Thyroid gland (tissue), 4 donors: ENCODE measurements around the gene TRIM72. TPM values are rescaled to one million over a fixed set of nuclear protein-coding genes. Genes with fewer than 3 reads are reported as not detected.
"Not testable (repeated sequence)": the region's sequence is repeated elsewhere in the genome, so short reads cannot be mapped to it uniquely, and the experiment has no call there.

Experiments used
- DNase-seq, 2 donors: peaks; one replicate each; pipeline ENCODE4 v3.0.0-alpha.2; 2019
- H3K27ac ChIP-seq, 3 donors: fragments of 200-600 bp; sonication (generic); 1 replicate in 2 of 3; 2 replicates in 1 of 3; pipeline ENCODE4 v1.5.1; 2016 to 2019; ENCODE audit warnings: mild to moderate bottlenecking in 1 of 3, moderate library complexity in 1 of 3
- H3K27me3 ChIP-seq: fragments of 200-600 bp; sonication (generic); one replicate; pipeline ENCODE4 v1.5.1; 2019
- H3K36me3 ChIP-seq, 2 donors: fragments of 200-600 bp; sonication (generic); one replicate each; pipeline ENCODE4 v1.5.1; 2016 to 2019
- H3K4me1 ChIP-seq, 2 donors: fragments of 200-600 bp; sonication (generic); one replicate each; pipeline ENCODE4 v1.5.1; 2017 to 2019
- H3K4me3 ChIP-seq, 3 donors: fragments of 200-600 bp; sonication (generic); replicated peaks in 1 of 3; 1 replicate in 2 of 3; 2 replicates in 1 of 3; pipeline ENCODE4 v1.5.1; 2016; ENCODE audit warnings: mild to moderate bottlenecking in 1 of 3
- H3K9me3 ChIP-seq: fragments of 200-600 bp; sonication (generic); one replicate; pipeline ENCODE4 v1.5.1; 2017
- POLR2A ChIP-seq, 2 donors: fragments of 450-650 bp; IDR thresholded peaks; one replicate each; pipeline ENCODE4 v1.6.1; 2017; ENCODE audit warnings: antibody characterized with exemption in 2 of 2, mild to moderate bottlenecking in 2 of 2, moderate library complexity in 1 of 2
- WGBS, 2 donors: methylation state at CpG; one replicate each; pipeline ENCODE4 v1.1.5; 2017; 5-methylcytosine and 5-hydroxymethylcytosine counted together
- intact Hi-C: fragments of 100-400 bp; cut with DNase I; formaldehyde crosslinking; loops from one replicate; pipeline ENCODE4 v1.15.1; 2023
- total RNA-seq, 4 donors: library from RNA; depleted of rRNA; stranded (reverse); fragments of >200 nt; gene quantifications; one replicate each; pipeline ENCODE4 v1.2.3, GENCODE V29; 2016
- TF ChIP-seq, protein P1 (sequence below), 6 experiments: fragments of 200-600 bp in 3 of 6; fragments of 450-650 bp in 3 of 6; sonication (generic) in 3 of 6; IDR thresholded peaks; one replicate each; pipeline ENCODE4 v1.5.1; 2016 to 2019; ENCODE audit warnings: antibody characterized with exemption in 6 of 6, mild to moderate bottlenecking in 2 of 6, inconsistent platforms in 1 of 6, moderate library complexity in 1 of 6

Gene TRIM72, protein sequence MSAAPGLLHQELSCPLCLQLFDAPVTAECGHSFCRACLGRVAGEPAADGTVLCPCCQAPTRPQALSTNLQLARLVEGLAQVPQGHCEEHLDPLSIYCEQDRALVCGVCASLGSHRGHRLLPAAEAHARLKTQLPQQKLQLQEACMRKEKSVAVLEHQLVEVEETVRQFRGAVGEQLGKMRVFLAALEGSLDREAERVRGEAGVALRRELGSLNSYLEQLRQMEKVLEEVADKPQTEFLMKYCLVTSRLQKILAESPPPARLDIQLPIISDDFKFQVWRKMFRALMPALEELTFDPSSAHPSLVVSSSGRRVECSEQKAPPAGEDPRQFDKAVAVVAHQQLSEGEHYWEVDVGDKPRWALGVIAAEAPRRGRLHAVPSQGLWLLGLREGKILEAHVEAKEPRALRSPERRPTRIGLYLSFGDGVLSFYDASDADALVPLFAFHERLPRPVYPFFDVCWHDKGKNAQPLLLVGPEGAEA
- total RNA-seq: under 1 TPM in 2 of 4 donors, not detected in 2; under 0.01 to 0.11 TPM

DNA sequence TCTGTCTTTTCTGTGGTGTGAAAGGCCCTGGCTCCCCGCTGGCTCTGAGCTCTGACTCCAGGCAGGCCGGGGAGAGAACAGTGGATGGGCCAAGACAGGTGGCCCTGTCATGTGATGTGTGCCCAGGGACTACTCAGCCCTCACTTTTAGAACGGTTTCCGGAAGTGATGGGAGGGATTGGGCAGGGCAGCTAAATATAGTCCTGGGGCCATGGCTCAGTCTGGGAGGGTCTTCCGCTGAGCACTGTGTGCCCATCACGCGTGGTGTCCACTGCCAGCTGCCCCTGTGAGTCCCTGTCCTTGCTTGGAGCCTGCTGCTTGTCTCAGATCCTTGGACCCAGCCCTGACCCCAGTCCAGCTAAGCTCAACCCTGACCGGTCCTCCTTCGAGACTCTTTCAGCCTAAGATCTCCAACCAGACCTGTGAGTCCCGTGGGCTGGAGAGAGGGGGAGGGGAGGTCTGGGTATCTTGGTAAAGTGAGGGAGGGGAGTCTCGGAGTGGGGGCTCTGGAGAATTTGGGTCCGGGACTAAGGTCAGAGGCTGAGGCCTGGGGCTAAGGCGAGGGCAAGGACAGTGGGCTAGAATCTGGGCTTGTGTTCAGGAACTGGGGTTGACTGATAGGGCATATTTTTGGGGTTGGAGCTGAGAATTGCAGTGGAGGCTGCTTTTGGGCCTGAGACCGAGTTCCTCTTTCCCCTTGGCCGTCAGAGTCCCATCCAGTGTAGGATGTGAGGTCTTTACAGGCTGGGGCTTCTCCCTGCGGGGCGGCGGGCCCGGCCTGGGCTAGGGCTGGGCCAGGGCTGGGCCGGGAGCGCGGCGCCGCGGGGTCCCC, at the start of gene TRIM72:
Gene TRIM72 (plus strand): TSS at position 243 of the 831 bp plus-strand sequence. CDS start 620 bp downstream, outside the sequence.
- Histone ChIP-seq H3K27me3 (peaks cover 11% of the 10 kb centered on the region), H3K4me1 (peaks cover 21 to 27% of the 10 kb centered on the region in 2 donors), H3K4me3 (peak within 1 kb of the TSS in 1 of 3 donors; percentile 25), H3K9me3 (no peaks in the 10 kb centered on the region), H3K27ac (no peak within 1 kb of the TSS), H3K36me3 (no peaks in the 10 kb centered on the region)
- intact Hi-C loops: no loop called here
- WGBS, 2 donors: 71 to 78% methylated on average over 10 to 16 of the region's 25 CpGs
- TF ChIP-seq, protein P1, sequence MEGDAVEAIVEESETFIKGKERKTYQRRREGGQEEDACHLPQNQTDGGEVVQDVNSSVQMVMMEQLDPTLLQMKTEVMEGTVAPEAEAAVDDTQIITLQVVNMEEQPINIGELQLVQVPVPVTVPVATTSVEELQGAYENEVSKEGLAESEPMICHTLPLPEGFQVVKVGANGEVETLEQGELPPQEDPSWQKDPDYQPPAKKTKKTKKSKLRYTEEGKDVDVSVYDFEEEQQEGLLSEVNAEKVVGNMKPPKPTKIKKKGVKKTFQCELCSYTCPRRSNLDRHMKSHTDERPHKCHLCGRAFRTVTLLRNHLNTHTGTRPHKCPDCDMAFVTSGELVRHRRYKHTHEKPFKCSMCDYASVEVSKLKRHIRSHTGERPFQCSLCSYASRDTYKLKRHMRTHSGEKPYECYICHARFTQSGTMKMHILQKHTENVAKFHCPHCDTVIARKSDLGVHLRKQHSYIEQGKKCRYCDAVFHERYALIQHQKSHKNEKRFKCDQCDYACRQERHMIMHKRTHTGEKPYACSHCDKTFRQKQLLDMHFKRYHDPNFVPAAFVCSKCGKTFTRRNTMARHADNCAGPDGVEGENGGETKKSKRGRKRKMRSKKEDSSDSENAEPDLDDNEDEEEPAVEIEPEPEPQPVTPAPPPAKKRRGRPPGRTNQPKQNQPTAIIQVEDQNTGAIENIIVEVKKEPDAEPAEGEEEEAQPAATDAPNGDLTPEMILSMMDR (IDR thresholded peaks at IDR 0.05): no peak
- TF ChIP-seq POLR2A (IDR thresholded peaks at IDR 0.05): no peak
- DNase-seq: no peak

DNA sequence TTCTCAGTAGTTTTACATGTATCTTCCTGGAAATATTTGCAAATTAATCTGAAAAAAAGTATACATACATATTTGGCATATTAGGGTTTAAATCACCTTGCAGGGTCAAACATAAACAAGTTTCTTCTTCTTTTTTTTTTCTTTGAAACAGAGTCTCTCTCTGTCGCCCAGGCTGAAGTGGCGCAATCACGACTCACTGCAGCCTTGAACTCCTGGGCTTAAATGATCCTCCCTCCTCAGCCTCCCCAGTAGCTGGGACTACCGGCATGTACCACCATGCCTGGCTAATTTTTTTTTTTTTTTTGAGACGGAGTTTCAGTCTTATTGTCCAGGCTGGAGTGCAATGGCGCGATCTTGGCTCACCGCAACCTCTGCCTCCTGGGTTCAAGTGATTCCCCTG, 46.6 kb upstream of the TRIM72 start:
- Histone ChIP-seq H3K4me1 (peaks cover 0 to 9% of the 10 kb centered on the region in 2 donors), H3K36me3 (no peaks in the 10 kb centered on the region), H3K9me3 (no peaks in the 10 kb centered on the region), H3K27ac (no peak overlapping the region), H3K4me3 (no peak overlapping the region), H3K27me3 (no peaks in the 10 kb centered on the region)
- DNase-seq: no peak
- intact Hi-C loops: no loop called here
- no peak for TF ChIP-seq POLR2A (IDR thresholded peaks at IDR 0.05)
- TF ChIP-seq, protein P1 (IDR thresholded peaks at IDR 0.05): no peak
- WGBS, 2 donors: 91 to 93% methylated on average over 8 of the region's 8 CpGs

DNA sequence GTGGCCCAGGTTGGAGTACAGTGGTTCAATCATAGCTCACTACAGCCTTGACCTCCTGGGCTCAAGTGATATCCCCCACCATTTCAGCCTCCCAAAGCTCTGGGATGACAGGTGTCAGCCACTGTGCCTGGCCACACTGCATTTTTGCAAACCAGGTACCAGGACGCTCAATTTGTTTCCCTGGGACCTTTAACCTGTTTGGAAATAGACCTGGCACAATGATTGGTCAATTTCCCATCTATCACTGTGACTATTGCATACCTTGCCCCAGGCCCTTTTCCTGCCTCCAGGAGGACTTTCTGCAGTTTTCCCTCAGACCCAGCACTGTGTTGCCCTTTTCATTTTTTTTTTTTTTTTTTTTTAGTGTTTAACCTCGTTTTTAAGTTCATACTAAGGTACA, 45.1 kb upstream of the TRIM72 start:
- 79 to 80% methylated on average over 2 of the region's 2 CpGs for WGBS, 2 donors
- intact Hi-C loops: no loop called here
- no peaks in the 10 kb centered on the region for H3K27me3 ChIP-seq
- H3K36me3 ChIP-seq: no peaks in the 10 kb centered on the region
- H3K4me3 ChIP-seq: no peak overlapping the region
- DNase-seq: no peak
- H3K4me1 ChIP-seq: peaks cover 0 to 9% of the 10 kb centered on the region in 2 donors
- no peaks in the 10 kb centered on the region for H3K9me3 ChIP-seq
- no peak overlapping the region for H3K27ac ChIP-seq
- TF ChIP-seq POLR2A (IDR thresholded peaks at IDR 0.05): no peak
- TF ChIP-seq, protein P1 (IDR thresholded peaks at IDR 0.05): no peak

DNA sequence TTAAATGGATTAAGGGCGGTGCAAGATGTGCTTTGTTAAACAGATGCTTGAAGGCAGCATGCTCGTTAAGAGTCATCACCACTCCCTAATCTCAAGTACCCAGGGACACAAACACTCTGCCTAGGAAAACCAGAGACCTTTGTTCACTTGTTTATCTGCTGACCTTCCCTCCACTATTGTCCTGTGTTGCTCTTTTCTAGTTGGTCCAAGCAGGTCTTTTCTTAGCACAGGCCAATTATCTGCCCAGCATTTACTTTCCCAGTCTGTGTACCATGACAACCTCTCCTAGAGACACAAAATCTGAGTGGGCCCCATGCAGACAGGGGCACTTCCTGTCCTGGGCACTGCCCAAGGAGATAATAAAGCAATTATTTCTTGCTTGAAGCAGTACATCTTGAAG, 43.9 kb upstream of the TRIM72 start:
- not testable (repeated sequence) for H3K4me1 ChIP-seq, H3K9me3 ChIP-seq, H3K27me3 ChIP-seq, H3K4me3 ChIP-seq, H3K36me3 ChIP-seq, DNase-seq
- 0% methylated on average over 1 of the region's 2 CpGs; no CpG with 5 or more reads in 1 of the 2 donors for WGBS, 2 donors
- peak overlapping the region in 1 of 3 donors; percentile 49 for H3K27ac ChIP-seq
- intact Hi-C loops: loop anchor here (10.0 kb wide), 1 partner anchor 75 kb away; the partner anchor contains the start of gene VKORC1

DNA sequence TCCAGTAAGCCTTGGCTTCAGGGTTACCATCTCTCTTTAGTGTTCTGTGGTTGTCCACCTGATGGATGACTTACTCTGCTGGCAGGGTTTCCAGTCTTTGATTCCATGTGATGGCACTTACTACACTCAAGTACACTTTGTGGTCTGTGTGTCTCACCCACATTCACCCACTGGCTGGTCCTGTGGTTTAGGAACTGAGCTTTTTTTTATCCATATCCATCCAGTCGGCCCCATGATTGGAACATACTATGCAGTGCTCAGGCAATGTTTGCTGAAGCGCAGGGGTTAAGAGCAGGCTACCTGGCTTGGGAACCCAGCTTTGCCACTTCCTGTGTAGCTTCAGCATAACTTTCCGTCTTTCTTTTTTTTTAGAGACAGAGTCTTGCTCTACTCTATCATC, 36.8 kb upstream of the TRIM72 start:
- no peak for DNase-seq
- Histone ChIP-seq H3K4me1 (peaks cover 10 to 19% of the 10 kb centered on the region in 2 donors), H3K27me3 (no peaks in the 10 kb centered on the region), H3K36me3 (no peaks in the 10 kb centered on the region), H3K9me3 (no peaks in the 10 kb centered on the region), H3K4me3 (no peak overlapping the region), H3K27ac (no peak overlapping the region)
- TF ChIP-seq, protein P1 (IDR thresholded peaks at IDR 0.05): no peak
- no peak for TF ChIP-seq POLR2A (IDR thresholded peaks at IDR 0.05)
- 54 to 60% methylated on average over 3 of the region's 3 CpGs for WGBS, 2 donors
- intact Hi-C loops: loop anchor here (10.0 kb wide), 1 partner anchor 82 kb away; the partner anchor contains the start of gene VKORC1
